ENCODE measurements around the gene SLC26A5. TPM values are rescaled to one million over a fixed set of nuclear protein-coding genes. Genes with fewer than 3 reads are reported as not detected.

The SLC26A5 gene
- not detected in 2 replicates for total RNA-seq

GRCh38 chr7:103446049-103446520 lies at the start of gene SLC26A5:
TSS of gene SLC26A5 (minus strand) at chr7:103446207. CDS start at chr7:103421514, 24,693 bp downstream.

DNA sequence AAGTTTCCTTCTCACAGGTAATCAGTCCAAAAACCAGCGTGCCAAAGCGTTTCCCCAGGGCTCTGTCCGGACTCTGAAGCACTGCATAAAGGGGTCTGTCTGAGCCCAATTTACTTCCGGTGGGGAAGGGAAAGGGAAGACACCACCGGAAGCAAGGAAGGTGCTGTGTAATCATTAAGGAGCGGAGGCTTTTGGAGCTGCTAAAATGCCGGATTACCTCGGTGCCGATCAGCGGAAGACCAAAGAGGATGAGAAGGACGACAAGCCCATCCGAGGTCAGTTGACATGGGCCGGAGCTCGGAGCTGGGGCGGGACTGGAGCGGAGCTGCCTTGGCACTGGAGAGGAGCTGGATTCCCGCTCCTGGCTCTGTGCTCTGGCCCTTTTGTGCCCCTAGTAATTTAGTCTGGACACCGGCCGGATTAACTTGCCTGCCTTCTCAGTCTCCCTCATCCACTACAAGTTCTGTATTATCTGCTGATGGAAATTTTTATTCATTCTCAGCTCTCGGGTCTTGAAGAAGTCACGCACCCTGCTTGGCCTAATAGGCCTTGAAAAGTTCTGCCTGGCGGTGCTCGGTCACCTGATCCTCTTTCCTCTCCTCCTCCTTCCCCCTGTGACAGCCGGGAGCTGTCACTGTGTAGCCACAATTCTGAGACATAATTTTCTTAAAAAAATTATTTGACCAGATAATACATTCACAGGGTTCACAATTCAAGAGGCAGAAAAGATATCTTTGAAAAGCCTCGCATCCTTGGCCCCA lies 98.3 kb downstream of the SLC26A5 start, which contains the start of gene PSMC2:
PSMC2 (plus strand) TSS at position 137 of the 761 bp plus-strand sequence; CDS start at position 206, 69 bp downstream.

DNA sequence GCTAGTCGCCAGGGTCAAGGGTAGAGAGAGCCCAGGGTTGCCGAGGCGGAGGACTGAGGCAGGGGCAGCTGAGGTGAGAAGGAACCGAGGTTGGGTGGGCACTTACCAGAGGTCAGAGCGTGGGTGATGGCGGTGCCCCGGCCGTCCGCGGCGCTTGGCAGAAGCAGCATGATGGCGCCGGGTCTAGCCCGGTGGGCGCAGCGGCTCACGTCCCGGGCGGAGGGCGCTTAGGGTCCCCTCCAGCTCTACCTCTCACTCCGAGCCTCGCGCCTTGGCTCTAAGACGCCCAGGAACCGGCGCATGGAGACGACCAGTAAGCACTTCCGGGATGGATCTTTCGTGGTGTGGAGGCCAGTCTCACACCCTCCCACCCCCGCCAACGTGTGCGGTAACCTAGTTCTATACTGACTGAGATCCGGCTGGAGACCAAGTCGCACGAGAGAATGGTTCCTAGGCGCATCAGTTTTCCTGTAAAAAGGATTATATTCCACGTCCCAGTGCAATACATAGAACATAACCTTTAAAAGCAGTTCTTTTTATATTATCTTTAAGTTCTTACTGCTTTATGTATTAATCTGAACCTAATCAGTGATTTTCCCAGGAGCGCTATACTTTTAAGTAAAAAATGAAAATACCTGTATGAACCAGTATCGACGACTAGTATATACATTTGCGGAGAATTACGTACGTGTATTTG lies 101.4 kb downstream of the SLC26A5 start, which contains the start of gene DNAJC2:
DNAJC2 (minus strand) TSS at position 315 of the 697 bp plus-strand sequence; CDS start at position 170, 145 bp downstream.

Other genes starting within 250 kb of the SLC26A5 start
- 73.2 and 81.3 TPM in 2 replicates for gene PMPCB, start 148.8 kb downstream of the SLC26A5 start, total RNA-seq
- gene DNAJC2, start 101.4 kb downstream of the SLC26A5 start, total RNA-seq, result 26.1 and 26.8 TPM in 2 replicates
- 194 and 373 TPM in 2 replicates for gene PSMC2, start 98.6 kb downstream of the SLC26A5 start, total RNA-seq

Measured in uterine smooth muscle cell (primary cell).